Smooth muscle cell (in vitro differentiated cells): ENCODE measurements around the gene FGD2. TPM values are rescaled to one million over a fixed set of nuclear protein-coding genes. Genes with fewer than 3 reads are reported as not detected.
A peak's percentile ranks its signal among the peaks of the same experiment; 100 is the strongest.

Experiments used
- DNase-seq: peaks from one replicate; lab custom pipeline; 2025; ENCODE audit not compliant: unreplicated experiment; lab: John Stamatoyannopoulos, UW
- H2AFZ ChIP-seq: fragments of 200-600 bp; sonication (generic); 2 replicates; pipeline ENCODE4 v1.6.0; 2016; ENCODE audit warnings: antibody characterized with exemption, low read depth, mild to moderate bottlenecking
- H3F3A ChIP-seq: fragments of 200-600 bp; sonication (generic); 2 replicates; pipeline ENCODE4 v1.6.0; 2017; ENCODE audit warnings: antibody characterized with exemption, low read depth
- H3K27ac ChIP-seq: fragments of 200-600 bp; sonication (generic); 2 replicates; pipeline ENCODE4 v1.5.1; 2016; ENCODE audit warnings: low read depth, mild to moderate bottlenecking
- H3K27me3 ChIP-seq: fragments of 200-600 bp; sonication (generic); 2 replicates; pipeline ENCODE4 v1.6.1; 2016; ENCODE audit warnings: low read depth, mild to moderate bottlenecking
- H3K36me3 ChIP-seq: fragments of 200-600 bp; sonication (generic); 2 replicates; pipeline ENCODE4 v1.5.1; 2016; ENCODE audit warnings: low read depth
- H3K4me1 ChIP-seq: fragments of 200-600 bp; sonication (generic); 2 replicates; pipeline ENCODE4 v1.5.1; 2016; ENCODE audit warnings: low read depth
- H3K4me2 ChIP-seq: fragments of 200-600 bp; sonication (generic); 2 replicates; pipeline ENCODE4 v1.6.0; 2016; ENCODE audit warnings: mild to moderate bottlenecking
- H3K4me3 ChIP-seq: fragments of 200-600 bp; sonication (generic); 2 replicates; pipeline ENCODE4 v1.5.1; 2016; ENCODE audit warnings: mild to moderate bottlenecking
- H3K79me2 ChIP-seq: fragments of 200-600 bp; sonication (generic); 2 replicates; pipeline ENCODE4 v1.6.0; 2016; ENCODE audit warnings: low read depth, mild to moderate bottlenecking
- H3K9ac ChIP-seq: fragments of 200-600 bp; sonication (generic); 2 replicates; pipeline ENCODE4 v1.6.0; 2016; ENCODE audit warnings: low read depth
- H3K9me3 ChIP-seq: fragments of 200-600 bp; sonication (generic); replicated peaks from 2 replicates; pipeline ENCODE4 v1.5.1; 2016; ENCODE audit warnings: low read depth
- H4K20me1 ChIP-seq: fragments of 200-600 bp; sonication (generic); 2 replicates; pipeline ENCODE4 v1.6.0; 2016; ENCODE audit warnings: low read depth
- WGBS: methylation state at CpG from one replicate; pipeline ENCODE4 v1.1.7; 2016; ENCODE audit warnings: low lambda C conversion rate; 5-methylcytosine and 5-hydroxymethylcytosine counted together
- polyA plus RNA-seq: library from polyadenylated mRNA; unstranded; fragments of >200 nt; fragmentation: Nextera tagmentation; extraction: Ambion mirVana; gene quantifications from 2 replicates; pipeline ENCODE4 v1.2.1, GENCODE V29; 2016
- total RNA-seq: library from RNA; depleted of rRNA; stranded (reverse); fragments of >200 nt; gene quantifications from 2 replicates; pipeline ENCODE4 v1.2.3, GENCODE V29; 2014
- TF ChIP-seq, protein P1 (sequence below): fragments of 200-600 bp; sonication (generic); IDR thresholded peaks from 2 replicates; pipeline ENCODE4 v1.5.1; 2017; ENCODE audit warnings: borderline replicate concordance, mild to moderate bottlenecking, antibody characterized with exemption; ENCODE audit not compliant: insufficient read depth, poor library complexity, severe bottlenecking

The FGD2 gene
- total and polyA plus RNA-seq, 2 experiments from 2014 or later: not detected

DNA sequence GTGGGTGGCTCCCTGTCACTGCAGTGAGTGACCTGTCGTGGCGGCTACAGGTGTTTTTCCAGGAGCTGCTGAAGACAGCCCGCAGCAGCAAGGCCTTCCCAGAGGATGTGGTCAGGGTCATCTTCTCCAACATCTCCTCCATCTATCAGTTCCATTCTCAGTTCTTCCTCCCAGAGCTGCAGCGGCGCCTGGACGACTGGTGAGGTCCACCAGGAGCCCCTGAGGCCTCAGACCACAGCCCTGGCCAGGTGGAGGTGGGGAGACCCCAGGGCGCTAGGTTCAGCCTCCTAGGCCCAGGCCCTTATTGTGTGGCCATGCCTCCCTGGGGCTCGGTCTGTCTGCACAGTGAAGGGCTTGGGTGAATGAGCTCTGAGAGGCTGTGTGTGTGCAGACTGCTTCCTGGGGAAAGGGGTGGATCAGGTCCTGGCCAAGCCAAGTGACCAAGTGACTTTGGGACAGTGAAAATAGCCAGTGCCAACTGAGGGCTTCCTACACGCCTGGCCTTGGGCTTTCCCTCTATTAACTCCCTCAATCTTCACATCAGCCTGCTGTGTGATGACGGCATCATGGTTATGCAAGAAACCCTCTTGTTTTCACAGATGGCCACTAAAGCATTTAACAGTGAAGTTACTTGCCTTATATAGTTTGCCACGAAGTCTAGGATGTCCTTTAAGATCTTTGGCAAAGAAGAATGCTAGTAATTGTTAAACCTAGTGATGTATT, 6.4 kb downstream of the FGD2 start:
- DNase-seq: no peak
- Histone ChIP-seq H2AFZ (no peak overlapping the region), H3K27me3 (no peaks in the 10 kb centered on the region), H3K4me2 (no peak overlapping the region), H4K20me1 (no peaks in the 10 kb centered on the region), H3K4me3 (no peak overlapping the region), H3K4me1 (no peaks in the 10 kb centered on the region), H3K79me2 (no peaks in the 10 kb centered on the region), H3K36me3 (no peaks in the 10 kb centered on the region), H3K9me3 (no peaks in the 10 kb centered on the region), H3K9ac (no peak overlapping the region), H3K27ac (peak overlapping the region; percentile 20), H3F3A (no peaks in the 10 kb centered on the region)
- TF ChIP-seq, protein P1, sequence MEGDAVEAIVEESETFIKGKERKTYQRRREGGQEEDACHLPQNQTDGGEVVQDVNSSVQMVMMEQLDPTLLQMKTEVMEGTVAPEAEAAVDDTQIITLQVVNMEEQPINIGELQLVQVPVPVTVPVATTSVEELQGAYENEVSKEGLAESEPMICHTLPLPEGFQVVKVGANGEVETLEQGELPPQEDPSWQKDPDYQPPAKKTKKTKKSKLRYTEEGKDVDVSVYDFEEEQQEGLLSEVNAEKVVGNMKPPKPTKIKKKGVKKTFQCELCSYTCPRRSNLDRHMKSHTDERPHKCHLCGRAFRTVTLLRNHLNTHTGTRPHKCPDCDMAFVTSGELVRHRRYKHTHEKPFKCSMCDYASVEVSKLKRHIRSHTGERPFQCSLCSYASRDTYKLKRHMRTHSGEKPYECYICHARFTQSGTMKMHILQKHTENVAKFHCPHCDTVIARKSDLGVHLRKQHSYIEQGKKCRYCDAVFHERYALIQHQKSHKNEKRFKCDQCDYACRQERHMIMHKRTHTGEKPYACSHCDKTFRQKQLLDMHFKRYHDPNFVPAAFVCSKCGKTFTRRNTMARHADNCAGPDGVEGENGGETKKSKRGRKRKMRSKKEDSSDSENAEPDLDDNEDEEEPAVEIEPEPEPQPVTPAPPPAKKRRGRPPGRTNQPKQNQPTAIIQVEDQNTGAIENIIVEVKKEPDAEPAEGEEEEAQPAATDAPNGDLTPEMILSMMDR: no peak
- WGBS: 73% methylated on average over 11 of the region's 11 CpGs

DNA sequence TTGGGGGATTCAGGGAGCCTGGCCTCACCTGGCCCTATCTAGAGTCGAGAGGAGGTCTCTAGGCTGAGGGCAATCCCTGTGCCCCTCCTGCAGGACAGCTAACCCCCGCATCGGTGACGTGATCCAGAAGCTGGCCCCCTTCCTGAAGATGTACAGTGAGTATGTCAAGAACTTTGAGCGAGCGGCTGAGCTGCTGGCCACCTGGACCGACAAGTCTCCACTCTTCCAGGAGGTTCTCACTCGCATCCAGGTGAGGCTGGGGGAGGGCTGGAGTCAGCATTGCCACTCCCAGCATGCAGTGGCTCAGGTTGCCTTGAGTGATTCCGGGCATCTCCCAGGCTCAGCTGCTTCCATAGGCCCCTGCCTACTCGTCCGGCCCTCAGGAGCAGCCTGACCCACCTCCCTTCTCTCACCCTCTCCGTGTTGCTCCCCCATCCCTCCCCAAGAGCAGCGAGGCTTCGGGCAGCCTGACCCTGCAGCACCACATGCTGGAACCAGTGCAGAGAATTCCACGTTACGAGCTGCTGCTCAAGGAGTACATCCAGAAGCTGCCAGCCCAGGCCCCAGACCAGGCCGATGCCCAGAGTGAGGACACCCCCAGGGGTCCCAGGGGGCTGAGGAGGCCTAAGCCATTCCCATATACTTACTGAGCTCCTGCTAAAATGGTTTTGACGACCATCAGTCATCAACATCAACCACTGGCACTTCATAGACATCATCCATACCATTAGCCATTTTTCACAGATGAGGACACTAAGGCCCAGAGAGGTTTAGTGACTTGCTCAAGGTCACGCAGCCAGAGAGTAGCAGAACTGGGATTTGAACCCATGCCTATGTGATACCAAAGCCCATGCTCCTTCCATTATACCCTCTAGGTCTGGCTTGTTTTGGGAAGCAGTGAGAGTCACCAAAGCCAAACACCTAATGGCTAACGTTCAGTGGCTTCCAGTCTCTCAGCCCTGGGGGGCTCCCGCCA, 8.3 kb downstream of the FGD2 start:
- Histone ChIP-seq H3K4me2 (no peak overlapping the region), H2AFZ (no peak overlapping the region), H3F3A (no peaks in the 10 kb centered on the region), H3K4me3 (no peak overlapping the region), H3K36me3 (no peaks in the 10 kb centered on the region), H3K9ac (no peak overlapping the region), H3K27me3 (no peaks in the 10 kb centered on the region), H3K79me2 (no peaks in the 10 kb centered on the region), H3K9me3 (no peaks in the 10 kb centered on the region), H3K27ac (no peak overlapping the region), H4K20me1 (no peaks in the 10 kb centered on the region), H3K4me1 (no peaks in the 10 kb centered on the region)
- no peak for DNase-seq
- WGBS: 94% methylated on average over 21 of the region's 21 CpGs
- TF ChIP-seq, protein P1: no peak

DNA sequence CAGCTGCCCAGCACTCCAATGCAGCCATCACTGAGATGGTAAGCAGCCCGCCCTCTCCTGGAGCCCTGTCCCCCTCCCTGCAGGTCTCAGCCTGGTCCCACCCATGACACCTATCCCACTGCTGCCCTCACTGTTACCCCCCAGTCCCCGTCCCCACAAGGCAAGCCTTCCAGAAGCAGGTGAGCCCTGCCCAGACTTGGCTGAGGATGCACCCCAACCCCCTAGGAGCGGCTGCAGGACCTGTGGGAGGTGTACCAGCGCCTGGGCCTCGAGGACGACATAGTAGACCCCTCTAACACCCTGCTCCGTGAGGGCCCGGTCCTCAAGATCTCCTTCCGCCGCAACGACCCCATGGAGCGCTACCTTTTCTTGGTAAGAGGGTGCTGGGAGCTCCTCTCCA, 9.2 kb downstream of the FGD2 start:
- no peaks in the 10 kb centered on the region for H4K20me1 ChIP-seq
- no peaks in the 10 kb centered on the region for H3K36me3 ChIP-seq
- TF ChIP-seq, protein P1: no peak
- H2AFZ ChIP-seq: no peak overlapping the region
- H3K9ac ChIP-seq: no peak overlapping the region
- WGBS: 97% methylated on average over 12 of the region's 12 CpGs
- no peak overlapping the region for H3K4me3 ChIP-seq
- H3K4me1 ChIP-seq: no peaks in the 10 kb centered on the region
- no peak overlapping the region for H3K4me2 ChIP-seq
- H3K27ac ChIP-seq: no peak overlapping the region
- DNase-seq: no peak
- H3K9me3 ChIP-seq: no peaks in the 10 kb centered on the region
- H3F3A ChIP-seq: no peaks in the 10 kb centered on the region
- no peaks in the 10 kb centered on the region for H3K27me3 ChIP-seq
- no peaks in the 10 kb centered on the region for H3K79me2 ChIP-seq
